Stimulated activated CD8-positive, alpha-beta memory T cell treated with anti-CD3 and anti-CD28 coated beads, Interleukin-15, amount 100 ng/mL, for 4 hours (primary cell): Measurements from ENCODE around the gene SERAC1.
A peak's percentile ranks its signal among the peaks of the same experiment; 100 is the strongest.
"Not testable (repeated sequence)": the region's sequence is repeated elsewhere in the genome, so short reads cannot be mapped to it uniquely, and the experiment has no call there.

ENCODE experiments used
- DNase-seq, 2 donors: peaks; one replicate each; pipeline ENCODE4 v3.0.0-alpha.2; 2020; ENCODE audit warnings: low read depth in 2 of 2

Gene SERAC1

GRCh38 chr6:158168040-158168289 lies at the start of gene SERAC1:
Gene SERAC1 (minus strand): TSS chr6:158168262. CDS start chr6:158158363, 9,899 bp downstream.
- DNase-seq: no peak

- peak in 1 of 2 donors; percentile 10 for DNase-seq
These were observed 46.0 kb upstream of the SERAC1 start for GRCh38 chr6:158213925-158214674.

DNA sequence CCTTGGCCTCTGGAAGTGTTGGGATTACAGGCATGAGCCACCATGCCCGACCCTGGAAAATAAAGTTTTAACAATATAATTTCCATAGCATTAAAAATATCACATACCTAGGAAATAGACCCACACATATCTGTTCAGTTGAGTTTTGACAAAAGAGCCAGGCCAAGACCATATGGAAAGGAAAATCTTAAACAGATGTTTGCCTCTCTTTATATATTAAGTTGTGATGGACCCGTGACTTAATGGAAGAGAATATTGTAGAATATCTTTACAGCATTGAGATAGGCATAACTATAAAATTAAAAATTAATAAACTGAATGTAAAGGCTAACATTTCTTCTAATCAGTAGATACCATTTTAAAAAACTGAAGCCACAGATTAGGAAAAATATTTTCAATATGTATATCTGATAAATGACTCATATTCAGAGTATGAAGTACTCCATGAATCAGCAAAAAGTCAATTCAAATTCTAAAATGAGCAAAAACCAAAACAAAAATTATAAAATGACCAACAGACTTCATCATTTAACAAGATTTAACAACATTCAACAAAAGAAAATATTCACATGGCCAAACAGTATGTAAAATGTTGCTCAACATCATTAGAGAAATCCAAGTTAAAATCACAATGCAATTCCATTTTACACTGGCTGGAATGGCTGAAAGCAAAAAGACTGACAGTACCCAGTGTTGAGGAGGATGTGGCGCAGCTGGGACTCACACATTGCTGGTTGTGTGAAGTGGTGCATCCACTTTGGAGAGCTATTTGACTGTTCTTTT lies 43.4 kb upstream of the SERAC1 start:
- no peak for DNase-seq

DNA sequence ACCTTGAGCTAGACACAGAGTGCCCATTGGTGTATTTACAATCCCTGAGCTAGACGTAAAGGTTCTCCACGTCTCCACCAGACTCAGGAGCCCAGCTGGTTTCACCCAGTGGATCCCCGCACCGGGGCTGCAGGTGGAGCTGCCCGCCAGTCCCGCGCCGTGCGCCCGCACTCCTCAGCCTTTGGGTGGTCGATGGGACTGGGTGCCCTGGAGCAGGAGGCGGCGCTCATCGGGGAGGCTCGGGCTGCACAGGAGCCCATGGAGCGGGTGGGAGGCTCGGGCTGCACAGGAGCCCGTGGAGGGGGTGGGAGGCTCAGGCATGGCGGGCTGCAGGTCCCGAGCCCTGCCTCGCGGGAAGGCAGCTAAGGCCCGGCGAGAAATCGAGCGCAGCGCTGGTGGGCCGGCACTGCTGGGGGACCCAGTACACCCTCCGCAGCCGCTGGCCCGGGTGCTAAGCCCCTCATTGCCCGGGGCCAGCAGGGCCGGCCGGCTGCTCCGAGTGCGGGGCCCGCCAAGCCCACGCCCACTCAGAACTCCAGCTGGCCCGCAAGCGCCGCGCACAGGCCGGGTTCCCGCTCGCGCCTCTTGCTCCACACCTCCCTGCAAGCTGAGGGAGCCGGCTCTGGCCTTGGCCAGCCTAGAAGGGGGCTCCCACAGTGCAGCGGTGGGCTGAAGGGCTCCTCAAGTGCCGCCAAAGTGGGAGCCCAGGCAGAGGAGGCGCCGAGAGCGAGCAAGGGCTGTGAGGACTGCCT lies 41.7 kb upstream of the SERAC1 start:
- DNase-seq: not testable (repeated sequence)

DNA sequence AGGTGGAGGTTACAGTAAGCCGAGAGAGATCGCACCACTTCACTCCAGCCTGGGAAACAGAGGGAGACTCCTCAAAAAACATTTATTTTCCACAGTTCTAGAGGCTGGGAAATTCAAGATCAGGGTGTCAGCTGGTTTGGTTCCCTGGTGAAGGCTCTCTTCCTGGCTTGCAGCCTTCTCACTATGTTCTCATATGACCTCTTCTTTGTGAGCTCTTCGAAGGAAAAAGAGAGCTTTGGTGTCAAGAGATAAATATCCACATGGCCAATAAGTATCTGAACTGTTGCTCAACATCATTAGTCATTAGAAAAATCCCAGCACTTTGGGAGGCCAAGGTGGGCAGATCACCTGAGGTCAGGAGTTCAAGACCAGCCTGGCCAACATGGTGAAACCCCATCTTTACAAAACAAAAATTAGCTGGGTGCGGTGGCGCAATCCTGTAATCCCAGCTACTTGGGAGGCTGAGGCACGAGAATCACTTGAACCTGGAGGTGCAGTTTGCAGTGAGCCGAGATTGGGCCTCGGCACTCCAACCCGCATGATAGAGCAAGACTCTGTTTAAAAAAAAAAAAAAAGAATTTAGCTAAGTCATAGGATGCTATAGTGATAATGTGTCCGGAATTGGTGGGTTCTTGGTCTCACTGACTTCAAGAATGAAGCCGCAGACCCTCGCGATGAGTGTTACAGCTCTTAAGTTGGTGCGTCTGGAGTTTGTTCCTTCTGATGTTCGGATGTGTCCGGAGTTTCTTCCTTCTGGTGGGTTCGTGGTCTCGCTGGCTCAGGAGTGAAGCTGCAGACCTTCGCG lies 40.4 kb upstream of the SERAC1 start:
- not testable (repeated sequence) for DNase-seq

GRCh38 chr6:158207422-158207788 lies 39.3 kb upstream of the SERAC1 start:
- no peak for DNase-seq

DNA sequence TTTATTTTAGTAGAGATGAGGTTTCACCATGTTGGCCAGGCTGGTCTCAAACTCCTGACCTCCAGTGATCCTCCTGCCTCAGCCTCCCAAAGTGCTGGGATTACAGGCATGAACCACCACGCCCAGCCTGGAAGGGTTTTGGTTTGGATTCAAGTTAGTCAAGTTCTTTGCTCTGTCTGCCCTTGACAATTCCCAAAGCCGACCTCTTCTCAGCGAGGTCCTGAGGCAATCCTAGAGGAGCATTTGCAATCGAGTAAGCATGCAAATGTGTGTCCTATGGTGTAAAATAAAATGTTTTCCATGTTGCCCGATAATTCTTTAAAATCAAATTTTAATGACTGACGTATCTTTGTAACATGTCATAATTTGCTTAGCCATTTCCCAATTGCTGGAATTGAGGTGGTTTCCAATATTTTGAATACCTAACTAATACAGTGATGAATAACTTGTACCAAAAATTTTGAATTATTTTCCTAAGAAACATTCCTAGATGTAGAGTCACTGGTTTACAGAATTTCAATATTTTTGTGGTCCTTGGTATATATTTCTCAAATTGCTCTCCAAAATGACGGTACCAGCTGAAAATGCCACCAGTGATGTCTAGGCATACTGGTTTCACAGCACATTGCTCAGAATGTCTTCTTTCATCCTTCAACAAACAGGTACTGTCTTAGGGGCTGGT lies 38.8 kb upstream of the SERAC1 start:
- no peak for DNase-seq

- DNase-seq: no peak
These were observed 37.3 kb upstream of the SERAC1 start for GRCh38 chr6:158205169-158205944.

DNA sequence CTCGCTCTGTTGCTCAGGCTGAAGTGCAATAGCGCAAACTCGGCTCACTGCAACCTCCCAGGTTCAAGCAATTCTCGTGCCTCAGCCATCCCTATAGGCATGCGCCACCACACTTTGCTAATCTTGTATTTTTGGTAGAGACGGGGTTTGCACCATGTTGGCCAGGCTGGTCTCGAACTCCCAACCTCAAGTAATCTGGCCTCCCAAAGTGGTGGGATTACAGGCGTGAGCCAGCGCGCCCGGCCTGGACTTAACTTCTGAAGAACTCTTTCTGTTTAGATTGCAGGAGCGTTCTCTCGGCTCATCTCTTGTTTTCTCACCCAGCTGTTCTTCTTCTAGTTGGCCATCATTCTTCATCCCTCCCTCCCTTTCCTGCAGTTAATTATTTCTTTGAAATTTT lies 30.4 kb upstream of the SERAC1 start:
- DNase-seq: no peak

DNA sequence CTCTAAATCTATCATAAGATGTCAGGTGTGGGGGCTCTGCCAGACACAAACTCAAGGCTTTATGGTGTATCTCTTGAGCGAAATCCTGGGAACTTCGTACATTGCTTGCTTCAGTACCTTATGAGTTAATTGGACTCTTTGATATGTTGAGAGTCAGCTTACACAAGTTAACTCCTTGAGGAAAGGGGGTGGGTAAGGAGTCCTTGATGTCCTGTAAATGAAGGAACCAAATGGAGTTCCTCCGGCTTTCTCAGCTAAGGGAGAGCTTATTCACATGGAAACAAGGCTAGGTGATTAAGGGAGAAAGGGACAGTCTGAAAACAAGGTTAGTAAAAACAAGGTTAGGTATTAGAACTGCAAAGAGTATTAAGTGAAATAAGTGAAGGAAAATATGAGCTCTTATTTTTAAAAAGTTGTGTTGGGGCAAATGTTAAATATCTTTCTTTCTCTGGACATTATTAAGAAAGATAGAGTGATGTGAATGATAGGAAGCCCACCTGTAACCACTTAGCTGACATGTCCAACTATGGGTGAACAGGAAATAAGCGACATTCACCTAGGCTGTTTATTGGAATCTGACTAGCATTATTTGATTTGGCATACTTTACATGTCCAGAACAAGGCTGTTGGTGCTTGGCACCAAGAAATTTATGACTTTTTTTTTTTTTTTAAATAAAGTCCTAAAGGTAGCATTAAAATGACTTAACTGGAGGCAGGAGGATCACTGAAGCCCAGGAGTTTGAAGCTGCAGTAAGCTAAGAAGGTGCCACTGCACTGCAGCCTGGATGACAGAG lies 26.6 kb upstream of the SERAC1 start:
- no peak for DNase-seq

DNA sequence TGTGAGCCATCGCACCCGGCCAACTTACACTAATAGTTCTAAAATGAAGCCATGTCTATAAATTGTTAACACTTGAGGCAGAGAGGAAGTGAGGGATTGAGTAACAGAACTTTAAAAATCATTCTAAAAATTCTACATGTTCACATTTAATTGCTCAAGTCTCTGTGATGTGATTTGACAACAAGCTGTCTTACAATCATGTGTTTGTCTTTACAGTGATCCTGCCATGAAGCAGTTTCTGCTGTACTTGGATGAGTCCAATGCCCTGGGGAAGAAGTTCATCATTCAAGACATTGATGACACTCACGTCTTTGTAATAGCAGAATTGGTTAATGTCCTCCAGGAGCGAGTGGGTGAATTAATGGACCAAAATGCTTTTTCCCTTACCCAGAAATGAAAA lies 23.7 kb upstream of the SERAC1 start:
- no peak for DNase-seq

- no peak for DNase-seq
These were observed 23.0 kb upstream of the SERAC1 start for GRCh38 chr6:158191032-158191431.

GRCh38 chr6:158188591-158188990 lies 20.5 kb upstream of the SERAC1 start:
- DNase-seq: no peak

- no peak for DNase-seq
These were observed 17.8 kb upstream of the SERAC1 start for GRCh38 chr6:158185729-158186456.

GRCh38 chr6:158184608-158185007 lies 16.5 kb upstream of the SERAC1 start:
- no peak for DNase-seq

GRCh38 chr6:158183174-158183972 lies 15.3 kb upstream of the SERAC1 start:
- not testable (repeated sequence) for DNase-seq

DNA sequence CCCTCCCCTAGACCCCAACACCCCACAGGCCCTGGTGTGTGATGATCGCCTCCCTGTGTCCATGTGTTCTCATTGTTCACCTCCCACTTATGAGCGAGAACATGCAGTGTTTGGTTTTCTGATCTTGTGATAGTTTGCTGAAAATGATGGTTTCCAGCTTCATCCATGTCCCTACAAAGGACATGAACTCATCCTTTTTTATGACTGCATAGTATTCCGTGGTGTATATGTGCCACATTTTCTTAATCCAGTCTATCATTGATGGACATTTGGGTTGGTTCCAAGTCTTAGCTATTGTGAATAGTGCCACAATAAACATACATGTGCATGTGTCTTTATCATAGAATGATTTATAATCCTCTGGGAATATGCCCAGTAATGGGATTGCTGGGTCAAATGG lies 9.7 kb upstream of the SERAC1 start:
- not testable (repeated sequence) for DNase-seq

- DNase-seq: no peak
These were observed 7.0 kb upstream of the SERAC1 start for GRCh38 chr6:158175111-158175510.
